Muscle of back (tissue), 11 donors: ENCODE data around the gene THRB. TPM values are rescaled to one million over a fixed set of nuclear protein-coding genes. Genes with fewer than 3 reads are reported as not detected.

ENCODE experiments used
- DNase-seq, 3 donors: peaks; one replicate each; pipeline versions ENCODE4 v3.0.0 to v3.0.0-alpha.2; 2013
- polyA plus RNA-seq, 10 donors: library from polyadenylated mRNA; unstranded; fragments of 120-200 nt; gene quantifications; one replicate each; pipeline ENCODE4 v1.2.1, GENCODE V29; 2013; ENCODE audit not compliant: insufficient read length in 10 of 10

Gene THRB
- polyA plus RNA-seq, 10 donors, result 0.88 to 5.3 (median 1.3) TPM

DNA sequence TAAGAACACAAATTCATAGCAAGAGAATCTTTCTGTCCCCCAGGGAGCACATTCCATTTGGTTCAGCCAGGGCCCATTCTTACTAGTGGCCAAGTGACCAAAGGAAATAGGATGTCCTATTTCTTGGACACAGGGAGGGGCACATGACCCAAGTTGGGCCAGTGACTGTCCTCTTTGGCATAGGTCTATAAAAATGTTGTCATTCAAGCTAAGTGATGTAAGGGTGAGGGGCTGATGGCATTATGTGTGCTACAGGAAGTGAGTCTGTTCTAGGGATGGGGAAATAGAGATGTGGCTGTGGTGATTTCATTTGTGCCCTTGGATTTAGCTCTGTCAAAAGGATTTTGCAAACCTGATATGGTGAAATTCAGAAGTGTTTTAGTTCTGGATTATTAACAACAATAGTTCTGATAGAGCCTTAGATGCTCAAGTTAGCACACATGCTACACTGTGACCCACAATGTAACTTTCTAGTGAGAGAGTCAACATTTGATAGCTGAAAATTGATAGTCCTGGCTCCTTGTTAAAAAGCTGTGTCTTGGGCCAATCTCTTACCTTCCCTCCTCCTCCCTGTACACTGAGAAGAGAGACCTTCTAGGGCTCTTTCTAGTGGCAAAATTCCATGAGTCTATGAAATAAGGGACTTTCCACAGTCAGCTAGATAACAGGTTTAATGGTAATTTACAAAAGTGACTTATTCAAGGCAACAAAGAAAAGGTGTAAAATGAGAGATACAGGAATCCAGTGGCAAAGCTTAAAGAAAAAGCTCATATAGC is 117.2 kb downstream of the THRB start:
- DNase-seq, result no peak

DNA sequence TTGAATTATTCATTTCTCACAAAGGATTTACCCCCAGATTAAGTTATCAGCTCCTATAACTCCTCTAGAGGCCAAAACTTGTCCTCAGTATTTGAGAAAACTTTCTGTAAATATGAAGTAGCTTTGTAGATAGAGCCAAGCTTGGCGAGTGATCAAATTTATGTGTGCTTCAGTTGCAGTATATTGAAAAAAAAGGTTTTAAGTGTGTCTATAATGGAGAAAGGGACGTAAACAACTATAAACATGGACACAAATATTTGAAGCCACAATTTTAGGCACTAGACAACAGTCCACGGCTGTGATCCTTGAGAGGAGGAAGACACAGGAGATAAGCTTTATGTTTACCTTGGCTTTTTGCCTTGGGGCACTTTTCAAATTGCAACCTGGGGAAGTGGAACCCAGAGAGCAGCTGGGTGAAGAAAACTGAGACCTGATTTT is 118.7 kb downstream of the THRB start:
- DNase-seq, result peak in 1 of 3 donors; percentile 59

DNA sequence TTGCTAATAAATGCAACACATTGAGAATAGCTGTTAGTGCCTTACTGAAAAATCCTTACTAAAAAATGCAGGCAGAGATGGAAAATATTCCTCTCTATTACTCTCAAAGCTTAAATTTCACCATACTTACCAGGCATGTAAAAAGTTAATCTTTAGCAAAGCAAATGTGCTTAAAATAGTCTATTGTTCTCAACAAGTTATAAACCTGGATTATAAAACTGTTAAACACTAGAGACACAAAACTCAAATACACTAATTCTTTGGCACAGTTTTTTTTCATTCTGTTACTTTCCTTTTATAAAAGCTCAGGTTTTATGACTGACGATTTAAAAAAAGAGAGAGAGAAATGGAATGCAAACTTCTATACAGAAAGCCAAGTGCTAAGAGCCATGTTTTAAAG is 119.8 kb downstream of the THRB start:
- peak in 1 of 3 donors; percentile 19 for DNase-seq

DNA sequence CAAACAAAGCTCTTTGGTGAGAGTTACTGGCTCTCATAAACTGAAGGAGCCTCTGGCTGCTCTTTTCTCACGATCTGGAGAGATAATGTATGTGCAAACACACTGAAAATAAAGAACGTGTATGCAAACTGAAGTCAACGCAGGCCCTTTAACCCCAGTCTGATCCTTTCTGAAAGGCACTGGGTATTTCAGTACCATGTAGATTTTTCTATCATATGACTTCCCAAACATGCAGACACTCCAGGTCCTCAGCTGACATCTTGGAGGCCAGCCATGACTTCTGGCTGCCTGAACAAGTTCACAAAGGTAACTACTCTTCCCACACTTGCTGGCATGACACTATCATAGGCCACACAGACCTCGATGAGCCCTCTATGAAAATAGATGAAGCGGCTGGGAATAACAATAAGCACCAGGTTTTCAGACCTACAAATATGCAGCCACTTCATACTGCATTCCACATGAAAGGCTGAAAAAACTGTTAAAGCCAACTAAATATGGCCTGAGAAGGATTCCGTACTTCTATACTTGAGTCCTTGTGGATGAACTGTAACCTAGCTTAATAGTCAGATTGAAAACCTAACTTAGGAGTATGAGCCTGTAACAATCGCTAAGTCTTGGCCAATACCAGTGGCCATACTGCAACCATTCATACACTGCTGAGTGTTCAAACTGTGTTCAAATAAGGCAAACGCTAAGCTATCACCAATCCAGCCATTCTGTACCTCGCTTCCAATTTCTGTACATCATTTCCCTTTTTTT is 121.3 kb downstream of the THRB start:
- DNase-seq, result no peak

DNA sequence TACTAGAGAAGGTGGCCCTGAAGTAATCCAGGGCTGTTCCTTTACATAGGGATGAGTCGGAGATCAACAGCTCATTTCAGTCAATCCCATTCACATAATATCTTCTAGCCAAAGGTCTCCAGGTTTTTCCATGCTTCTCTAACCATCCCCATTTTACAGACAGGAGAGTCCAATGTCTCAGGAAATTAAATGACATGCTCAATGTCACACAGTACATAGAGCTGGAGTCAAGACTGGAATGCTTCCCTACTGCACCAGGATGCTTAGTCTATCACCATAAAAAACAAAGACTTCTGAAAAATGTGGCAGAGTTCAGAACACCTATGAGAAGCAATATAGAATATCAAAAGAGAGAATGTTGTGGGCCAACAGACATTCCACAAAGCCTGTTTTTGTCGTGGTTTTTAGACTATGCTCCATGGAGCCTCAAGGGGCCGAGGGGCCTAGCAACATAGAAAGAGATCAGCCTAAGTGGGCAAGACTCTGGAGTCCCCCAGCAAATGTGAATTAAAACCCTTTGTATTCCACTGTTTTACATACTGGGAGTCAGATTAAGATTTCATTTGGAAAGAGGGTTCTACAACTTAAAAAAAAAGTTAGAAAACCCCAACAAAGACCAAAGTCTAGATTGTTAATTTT is 122.0 kb downstream of the THRB start:
- DNase-seq, result no peak

DNA sequence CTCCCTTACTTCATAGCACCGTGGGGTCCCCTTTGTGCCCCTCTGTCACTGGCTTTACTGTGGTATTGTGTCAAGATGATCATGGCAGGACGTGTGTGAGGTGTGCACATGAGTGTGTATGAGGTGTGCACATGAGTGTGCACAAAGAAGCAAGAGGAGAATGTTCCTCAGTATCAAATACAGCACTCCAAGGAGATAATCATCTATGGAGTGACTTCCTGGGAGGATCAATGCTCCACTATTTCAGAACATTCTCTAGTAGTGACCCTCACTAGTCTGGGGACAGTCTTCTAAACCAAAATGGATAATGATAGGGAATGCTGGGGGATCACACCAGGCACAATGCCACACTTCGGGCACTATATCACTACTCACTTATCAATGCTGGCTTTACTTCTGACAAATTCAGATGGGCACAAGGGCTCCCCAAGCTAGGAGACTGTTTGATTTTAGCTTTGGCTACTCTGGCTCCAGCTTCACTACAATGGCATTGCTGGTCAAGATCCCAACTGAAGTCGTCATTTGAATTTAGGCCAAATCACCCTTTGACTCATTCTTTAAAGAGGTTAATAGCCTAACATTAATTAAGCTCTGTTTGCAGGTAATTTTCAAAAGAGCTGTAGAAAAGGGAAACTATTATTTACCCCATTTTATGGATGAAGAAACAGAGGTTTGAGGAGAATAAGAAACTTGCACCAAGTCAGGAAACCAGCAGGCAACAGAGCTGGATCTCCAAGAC is 124.1 kb downstream of the THRB start:
- no peak for DNase-seq

DNA sequence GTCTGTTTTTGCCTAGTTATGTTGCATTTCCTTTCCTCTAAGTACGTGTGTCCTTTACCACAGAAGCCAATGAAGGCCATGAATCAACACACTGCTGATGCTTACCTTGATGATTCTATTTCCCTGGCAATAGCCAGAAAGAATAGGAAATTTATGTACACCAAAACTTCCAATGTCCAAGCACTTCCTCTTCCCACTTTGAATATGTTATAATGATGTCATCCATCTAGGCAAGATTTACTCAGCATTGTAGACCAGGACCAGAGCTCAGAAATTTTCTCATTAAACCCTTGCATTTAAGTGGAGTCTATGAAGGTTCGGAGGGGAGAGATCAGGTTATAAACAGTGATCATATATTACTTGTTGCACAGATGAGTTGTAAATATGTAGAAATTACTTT is 126.0 kb downstream of the THRB start:
- no peak for DNase-seq

DNA sequence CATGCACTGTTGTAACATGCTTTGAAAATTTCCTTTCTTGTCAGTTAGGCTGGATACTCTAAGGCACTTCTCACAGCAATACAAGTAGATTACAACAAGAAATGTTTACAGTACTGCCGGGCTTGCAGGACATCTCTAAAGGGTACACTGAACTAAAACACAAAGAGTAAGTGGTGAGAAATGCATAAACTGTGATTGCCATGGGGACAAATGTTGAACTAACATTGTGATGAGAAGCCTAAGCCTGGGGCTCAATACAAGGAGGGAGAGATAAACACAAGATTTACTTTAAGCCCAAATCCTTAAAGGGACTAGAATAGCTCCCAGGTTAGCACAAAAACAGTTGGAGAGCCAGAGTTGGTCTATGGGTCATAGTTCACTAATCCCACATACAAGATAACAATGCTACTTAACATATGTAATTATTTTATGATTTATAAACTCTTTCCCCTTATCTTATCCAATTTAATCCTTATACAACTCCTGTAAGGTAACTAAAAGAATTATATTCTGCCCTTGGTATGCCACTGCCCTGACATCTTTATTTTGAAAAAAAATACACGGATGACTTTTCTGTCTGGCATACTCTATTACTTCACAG is 126.9 kb downstream of the THRB start:
- no peak for DNase-seq

DNA sequence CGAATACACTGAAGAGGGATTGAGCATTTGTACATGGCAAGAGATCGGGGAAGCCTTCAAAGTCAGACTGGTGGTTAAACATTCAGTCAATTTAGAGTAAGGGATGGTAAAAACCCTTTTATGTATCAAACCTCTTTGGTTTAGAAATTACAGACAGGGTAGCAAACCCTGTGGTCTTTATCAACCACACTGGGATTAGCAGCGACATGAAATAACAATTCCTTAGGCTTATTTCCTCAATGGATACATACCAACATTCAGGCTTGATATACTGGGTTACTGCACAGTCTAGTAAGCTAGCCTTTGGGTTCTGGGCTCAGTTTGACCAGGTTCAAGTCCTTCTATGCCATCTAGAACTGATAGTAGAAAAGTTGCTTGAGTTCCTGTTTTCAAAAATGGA is 127.4 kb downstream of the THRB start:
- no peak for DNase-seq

DNA sequence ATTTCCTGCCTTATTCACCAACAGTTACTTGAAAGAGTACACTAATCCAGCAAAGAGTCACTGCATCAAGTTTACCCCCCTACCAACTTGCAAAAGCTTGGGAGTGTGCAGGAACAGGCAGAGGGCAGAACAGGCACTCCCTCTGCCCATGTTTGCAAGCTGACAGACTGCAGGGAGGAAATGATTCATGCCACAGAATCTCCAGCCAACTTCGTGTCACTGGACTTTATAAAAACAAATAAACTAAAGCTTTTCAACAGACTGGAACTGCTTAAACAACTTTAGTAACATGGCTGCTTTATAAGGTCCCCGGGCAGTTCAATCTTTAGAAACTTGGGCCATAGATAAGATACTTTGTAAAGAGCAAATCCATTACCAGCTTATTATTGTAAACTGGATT is 129.5 kb downstream of the THRB start:
- DNase-seq, result peak in 2 of 3 donors; percentile 23 to 28

DNA sequence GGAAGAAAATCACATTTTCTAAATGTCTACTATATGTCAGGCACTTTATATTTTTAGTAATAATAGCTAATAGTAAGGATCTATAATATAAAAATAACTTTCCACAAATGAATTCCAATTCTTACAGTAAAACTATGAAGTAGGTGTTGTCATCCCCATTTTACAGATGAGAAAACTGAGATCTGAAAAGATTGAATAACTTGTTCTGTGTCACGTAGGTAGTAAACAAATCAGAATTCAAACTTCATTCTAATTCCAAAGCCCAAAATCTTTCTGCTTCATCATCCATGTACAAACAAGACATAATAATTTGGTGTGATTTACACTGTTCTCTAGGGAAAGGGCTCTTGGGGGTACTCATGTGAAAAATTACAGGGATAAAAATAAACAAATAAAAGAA is 130.3 kb downstream of the THRB start:
- DNase-seq, result no peak

DNA sequence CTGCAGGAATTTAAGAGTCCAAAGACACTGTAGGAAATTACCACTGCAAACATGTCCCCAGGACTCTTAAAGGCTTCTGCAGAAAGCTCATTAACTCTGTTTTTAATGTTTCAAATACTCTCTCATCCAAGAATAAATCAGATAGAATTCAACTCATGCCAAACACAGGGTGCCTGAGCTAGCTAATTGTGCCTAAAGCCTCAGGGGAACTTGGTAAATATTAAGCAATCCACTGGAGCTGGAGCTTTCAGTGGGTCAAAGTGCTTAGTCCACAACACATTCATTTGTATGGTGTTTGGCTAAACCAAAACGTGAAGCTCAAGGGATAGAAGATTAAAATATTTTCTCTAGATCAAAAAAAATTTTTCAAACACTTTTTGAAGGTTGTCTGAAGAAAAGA is 131.4 kb downstream of the THRB start:
- no peak for DNase-seq

DNA sequence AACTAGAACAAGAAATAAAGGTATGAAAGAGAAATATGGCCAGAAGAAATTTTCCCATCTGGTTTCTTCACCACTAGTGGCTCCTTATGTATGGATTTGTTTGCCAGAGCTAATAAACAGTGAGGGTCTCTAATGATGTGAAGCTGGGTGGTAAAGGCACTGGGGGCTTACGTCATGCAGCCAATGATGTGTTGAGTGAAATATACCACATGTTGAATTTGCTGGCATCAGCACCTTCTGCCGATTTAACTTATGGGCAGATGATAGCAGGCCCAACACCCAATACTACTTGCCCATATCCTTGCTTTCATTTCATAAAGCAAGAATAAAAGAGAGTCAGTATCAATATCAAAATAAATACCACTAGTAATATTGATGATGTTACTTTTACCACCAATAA is 133.0 kb downstream of the THRB start:
- DNase-seq, result no peak

DNA sequence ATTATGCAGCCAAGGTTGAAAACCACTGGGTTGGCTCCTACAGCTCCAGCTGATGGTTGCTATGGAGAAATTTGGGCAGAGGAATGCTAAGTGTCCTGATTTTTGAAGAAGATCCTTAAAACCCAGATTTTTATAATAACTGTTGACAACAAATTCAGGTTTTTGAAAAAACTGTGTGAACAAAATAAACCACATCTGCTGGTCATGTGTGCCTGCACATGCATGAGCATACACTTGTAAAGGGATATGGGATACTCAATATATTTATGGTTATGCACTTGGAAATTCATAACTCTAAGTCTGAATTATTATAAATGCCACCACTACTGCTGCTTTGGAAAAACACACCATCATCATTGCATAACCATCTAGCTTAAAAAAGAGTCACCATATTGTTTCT is 133.7 kb downstream of the THRB start:
- no peak for DNase-seq

DNA sequence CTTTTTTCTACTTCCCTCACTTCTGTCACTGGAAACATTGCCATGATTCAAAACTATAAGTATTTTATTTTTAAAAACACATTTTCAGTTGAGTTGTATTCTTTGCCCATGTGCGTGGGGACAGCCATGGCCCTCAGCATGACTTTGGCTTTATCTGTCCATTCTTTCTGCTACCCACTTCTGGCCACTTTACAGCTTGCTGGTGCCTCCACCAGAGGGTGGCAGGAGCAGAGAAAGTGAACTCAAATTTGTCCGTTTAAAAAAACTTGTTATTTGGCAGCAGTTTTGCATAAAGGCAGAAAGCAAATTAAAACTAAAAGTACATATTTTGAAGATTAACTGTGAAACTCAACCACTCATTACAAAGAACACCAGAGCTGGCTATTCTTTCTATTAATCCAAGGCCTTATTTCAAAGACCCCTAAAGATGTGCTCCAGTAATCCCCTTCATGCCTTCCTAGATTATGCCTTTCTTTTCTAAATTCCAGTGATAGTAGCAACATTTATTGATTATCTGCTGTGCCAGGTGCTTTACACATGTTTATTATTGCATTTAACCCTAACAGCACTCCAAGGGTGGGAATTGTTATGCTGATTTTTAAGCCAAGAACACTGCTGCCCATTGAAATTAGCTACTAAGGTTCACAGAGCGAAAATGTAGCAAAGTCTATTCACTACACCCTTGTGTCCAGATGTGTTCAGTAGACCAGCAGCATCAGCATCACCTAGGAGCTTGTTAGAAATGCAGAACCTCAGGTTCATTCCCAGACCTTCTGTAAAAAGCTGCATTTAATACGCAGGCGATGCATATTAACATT is 134.8 kb downstream of the THRB start:
- no peak for DNase-seq

DNA sequence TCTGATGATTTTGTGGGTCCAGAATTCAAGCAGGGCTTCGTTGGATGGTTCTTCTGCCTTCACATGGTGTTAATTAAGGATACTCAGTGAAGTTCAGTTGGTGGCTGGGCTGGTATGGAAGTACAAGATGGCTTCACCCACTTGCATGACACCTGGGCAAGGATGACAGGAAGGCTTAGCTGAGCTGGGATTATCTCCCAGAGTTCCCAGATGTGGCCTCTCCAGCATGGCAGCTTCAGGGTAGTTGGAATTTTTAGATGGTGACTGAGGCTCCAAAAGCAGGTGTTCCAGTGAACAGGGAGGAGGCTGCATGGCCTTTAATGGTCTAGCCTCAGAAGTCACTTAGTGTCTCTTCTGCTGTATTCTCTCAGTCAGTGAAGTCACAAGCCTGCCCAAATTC is 135.5 kb downstream of the THRB start:
- DNase-seq, result no peak

DNA sequence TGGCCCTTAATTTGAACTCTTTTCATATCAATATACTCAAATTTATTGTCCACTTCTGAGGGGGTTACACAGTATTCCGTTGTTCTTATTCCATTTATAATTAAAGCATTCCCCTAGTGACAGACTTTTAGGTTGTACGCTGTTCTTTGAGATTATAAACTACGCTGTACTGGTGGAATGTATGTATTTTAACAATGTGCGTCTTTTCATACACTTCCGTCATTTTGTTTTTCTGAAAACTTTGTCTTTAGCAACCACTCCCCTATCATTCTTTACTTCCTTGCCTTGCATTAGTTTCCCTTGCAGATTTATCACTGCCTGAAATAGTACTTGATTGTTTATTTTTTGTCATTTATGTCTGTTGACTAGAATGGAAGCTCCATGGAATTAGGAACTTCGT is 137.0 kb downstream of the THRB start:
- DNase-seq, result no peak

DNA sequence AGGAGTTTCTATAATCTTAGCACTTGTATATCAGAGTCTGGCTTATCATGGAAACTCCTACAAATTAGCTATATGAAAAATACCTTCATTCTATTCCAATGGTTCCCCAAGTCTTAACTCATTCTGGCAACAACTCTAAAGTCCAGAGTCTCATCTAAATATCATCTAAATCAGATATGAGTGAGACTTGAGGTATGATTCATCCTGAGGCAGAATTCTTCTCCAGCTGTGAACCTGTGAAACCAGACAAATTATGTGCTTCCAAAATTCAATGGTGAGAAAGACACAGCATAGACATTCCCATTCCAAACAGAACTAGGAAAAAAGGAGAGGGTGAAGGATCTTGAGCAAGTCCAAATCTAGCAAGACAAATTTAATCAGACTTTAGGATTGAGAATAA is 138.8 kb downstream of the THRB start:
- DNase-seq, result no peak

DNA sequence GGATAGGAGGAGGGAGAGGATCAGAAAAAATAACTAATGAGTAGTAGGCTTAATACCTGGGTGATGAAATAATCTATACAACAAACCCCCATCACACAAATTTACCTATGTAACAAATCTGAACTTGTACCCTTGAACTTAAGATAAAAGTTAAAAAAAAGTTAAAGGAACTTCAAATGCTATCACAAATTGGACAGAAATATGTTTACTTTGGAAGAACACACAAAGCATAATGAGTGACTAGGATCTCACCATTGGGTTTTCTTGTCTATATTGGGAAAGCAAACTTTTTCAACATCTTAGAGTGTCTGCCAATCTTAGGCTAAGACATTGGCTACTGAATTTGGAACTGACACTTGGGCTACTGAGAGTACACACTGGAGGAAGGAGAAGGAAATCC is 140.4 kb downstream of the THRB start:
- no peak for DNase-seq

DNA sequence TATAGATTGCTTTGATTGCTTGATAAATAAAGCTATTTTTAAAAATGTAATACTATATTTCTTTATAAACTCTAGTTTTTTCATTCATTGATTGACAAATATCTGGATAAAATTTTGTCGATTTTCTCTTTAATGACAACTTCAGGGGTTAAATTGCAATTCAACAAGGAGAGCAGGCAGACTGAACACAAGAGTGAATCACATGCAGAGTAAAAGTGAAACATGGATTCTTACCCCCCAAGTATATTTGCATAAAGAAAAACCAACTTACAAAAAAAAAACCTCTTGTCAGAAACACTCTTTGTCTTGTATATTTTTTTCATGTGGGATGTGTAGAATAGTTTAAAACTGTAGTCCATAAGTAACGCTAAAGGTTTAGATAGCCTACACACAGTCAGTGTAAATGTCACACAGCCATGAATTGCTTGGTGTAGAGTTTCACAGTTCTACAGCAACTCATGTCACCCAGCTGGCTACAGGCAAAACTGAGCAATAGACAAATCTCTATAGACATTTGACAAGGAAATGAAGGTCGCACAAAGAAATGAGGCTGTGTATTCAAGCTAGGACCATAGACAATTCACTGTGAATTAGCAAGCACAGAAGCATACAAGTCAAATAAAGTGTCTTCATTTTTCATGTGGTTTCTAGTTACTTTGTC is 141.6 kb downstream of the THRB start:
- no peak for DNase-seq
